Measurements from ENCODE around the gene CDC25A.

- no peak for TF ChIP-seq POLR2A (IDR thresholded peaks at IDR 0.05; ENCODE audit: low read depth)
- no peak for TF ChIP-seq CTCF (IDR thresholded peaks at IDR 0.05)
- TF ChIP-seq EP300 (IDR thresholded peaks at IDR 0.05), result no peak
Observed at GRCh38 chr3:48232232-48232631, 44.0 kb upstream of the CDC25A start.
